OCI-LY3 (cell line): ENCODE results near the gene PERM1.

Source experiments
- EZH2phosphoT487 ChIP-seq: fragments of 200-600 bp; shearing (Covaris generic); IDR thresholded peaks from 2 replicates; pipeline ENCODE4 v1.6.1; 2018; ENCODE audit warnings: antibody characterized with exemption, mixed run types, low read depth
- TF ChIP-seq, protein P1 (sequence below): fragments of 200-600, 300-600 bp; sonication (generic); IDR thresholded peaks from 2 replicates; pipeline ENCODE4 v1.5.1; 2014; ENCODE audit warnings: antibody characterized with exemption, low read length, low read depth

DNA sequence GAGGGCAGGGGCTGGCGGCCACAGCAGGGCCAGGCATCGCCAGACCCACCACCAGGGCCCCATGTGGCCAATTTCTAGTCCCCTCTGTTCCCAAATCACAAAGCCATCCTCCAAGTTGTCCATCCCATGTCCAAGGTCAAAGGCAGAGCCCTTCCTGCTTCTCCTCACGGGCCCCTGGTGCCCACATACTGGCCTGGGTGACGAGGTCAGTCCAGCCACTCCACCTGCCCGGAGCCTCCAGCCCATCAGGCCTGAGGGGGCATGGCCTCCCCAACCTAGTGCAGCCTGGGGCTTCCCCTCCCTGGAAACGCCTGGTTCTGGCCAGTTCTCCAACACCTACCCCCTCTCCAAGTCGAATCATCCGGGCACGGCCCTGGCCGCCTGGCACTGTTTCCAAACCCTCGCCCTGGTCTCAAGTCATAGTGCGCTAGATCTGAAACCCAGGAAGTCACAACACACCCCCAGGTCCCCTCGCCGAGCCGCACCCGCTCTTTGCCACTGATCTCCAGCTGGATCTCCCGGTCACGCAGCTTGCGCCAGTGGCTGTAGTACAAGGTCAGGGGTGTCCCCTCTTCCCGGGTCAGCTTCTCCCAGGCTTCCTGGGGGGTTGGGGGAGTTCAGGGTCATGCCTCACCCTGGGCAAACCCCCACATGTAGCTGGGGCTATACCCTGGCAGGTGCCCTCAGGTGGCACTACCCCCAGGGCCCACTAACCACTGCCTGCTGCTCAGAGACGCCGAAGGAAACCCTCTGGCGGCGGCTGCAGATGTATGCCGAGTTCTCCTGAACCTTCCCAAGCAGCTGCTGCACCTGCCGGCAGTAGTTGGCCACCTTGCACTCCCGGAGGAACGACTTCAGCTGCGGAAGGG, 36.0 kb downstream of the PERM1 start:
- TF ChIP-seq, protein P1, sequence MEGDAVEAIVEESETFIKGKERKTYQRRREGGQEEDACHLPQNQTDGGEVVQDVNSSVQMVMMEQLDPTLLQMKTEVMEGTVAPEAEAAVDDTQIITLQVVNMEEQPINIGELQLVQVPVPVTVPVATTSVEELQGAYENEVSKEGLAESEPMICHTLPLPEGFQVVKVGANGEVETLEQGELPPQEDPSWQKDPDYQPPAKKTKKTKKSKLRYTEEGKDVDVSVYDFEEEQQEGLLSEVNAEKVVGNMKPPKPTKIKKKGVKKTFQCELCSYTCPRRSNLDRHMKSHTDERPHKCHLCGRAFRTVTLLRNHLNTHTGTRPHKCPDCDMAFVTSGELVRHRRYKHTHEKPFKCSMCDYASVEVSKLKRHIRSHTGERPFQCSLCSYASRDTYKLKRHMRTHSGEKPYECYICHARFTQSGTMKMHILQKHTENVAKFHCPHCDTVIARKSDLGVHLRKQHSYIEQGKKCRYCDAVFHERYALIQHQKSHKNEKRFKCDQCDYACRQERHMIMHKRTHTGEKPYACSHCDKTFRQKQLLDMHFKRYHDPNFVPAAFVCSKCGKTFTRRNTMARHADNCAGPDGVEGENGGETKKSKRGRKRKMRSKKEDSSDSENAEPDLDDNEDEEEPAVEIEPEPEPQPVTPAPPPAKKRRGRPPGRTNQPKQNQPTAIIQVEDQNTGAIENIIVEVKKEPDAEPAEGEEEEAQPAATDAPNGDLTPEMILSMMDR, result no peak
- no peak for TF ChIP-seq EZH2phosphoT487
